Measurements from ENCODE around the gene ACAT1. TPM values are rescaled to one million over a fixed set of nuclear protein-coding genes. Genes with fewer than 3 reads are reported as not detected.
"Not testable (repeated sequence)": the region's sequence is repeated elsewhere in the genome, so short reads cannot be mapped to it uniquely, and the experiment has no call there.

Gene ACAT1
- total RNA-seq, 1 donor from 2014 or later, result 88.2 TPM

DNA sequence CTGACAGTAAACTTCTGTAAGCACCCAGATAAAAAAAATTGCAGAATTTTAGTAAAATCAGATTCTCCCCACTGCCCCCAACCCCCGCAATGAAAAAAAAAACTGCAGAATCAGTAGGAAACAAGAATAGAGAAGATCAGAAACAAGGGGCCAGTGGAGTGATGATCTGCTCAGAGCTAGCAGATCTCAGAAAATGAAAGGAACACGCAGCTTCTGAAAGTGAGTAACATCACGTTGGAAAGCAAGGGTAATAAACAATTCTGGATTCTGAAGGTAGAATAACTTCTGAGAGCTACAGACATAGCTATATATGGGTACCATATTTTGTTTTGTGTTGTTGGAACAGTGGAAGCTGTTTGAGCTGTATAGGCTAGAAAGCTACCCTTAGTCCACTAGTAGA, 23.2 kb downstream of the ACAT1 start:
- DNase-seq (ENCODE audit: low read depth, low spot score), result no peak

GRCh38 chr11:108147150-108147549, 25.8 kb downstream of the ACAT1 start:
- no peak for DNase-seq (ENCODE audit: low read depth, low spot score)

GRCh38 chr11:108148556-108148955, 27.2 kb downstream of the ACAT1 start:
- DNase-seq (ENCODE audit: low read depth, low spot score), result no peak

- DNase-seq (ENCODE audit: low read depth, low spot score), result no peak
These were observed 33.2 kb downstream of the ACAT1 start for GRCh38 chr11:108154591-108154990.

DNA sequence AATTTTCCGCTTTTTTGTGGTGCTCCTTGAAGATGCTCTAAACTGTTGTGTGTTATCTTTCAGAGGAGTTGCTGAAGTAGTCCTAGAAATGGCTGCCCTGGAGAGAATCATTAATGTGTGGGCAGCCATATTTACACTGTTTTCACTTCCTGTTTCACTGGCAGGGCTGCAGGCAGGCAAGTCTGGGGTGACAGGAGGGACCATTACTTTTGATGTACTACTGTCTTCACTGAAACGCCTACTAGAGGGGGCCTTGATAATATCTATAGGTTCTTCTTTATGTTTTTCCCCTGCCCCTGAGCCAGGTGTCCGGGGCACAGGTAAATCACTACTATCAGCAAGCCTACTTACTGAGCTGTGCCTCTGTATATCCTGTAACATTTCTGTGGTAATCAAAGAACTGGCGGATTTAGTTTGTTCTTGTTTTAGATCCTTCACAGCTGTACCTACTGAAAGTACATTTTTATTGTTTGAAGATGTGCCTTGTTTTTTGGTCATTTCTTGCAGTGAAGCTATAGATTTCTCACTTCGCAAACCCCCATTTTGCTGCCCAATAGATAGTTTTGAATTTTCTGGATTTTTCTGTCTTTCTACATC, 39.7 kb downstream of the ACAT1 start:
- no peak for DNase-seq (ENCODE audit: low read depth, low spot score)

DNA sequence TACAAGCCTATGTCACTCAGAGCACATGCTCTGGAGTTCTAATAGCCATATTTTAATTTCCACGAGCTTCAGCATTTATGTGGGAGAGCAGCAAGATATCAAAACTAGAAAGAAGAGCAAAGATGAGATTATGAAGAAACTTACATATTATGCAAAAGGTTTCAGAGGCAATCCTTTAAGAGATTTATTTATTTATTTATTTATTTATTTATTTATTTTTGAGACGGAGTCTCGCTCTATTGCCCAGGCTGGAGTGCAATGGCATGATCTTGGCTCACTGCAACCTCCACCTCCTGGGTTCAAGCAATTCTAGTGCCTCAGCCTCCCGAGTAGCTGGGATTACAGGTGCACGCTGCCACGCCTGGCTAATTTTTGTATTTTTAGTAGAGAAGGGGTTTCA, 41.5 kb downstream of the ACAT1 start:
- not testable (repeated sequence) for DNase-seq (ENCODE audit: low read depth, low spot score)

GRCh38 chr11:108167624-108168023, 46.3 kb downstream of the ACAT1 start:
- peak; percentile 1 for DNase-seq (ENCODE audit: low read depth, low spot score)

- DNase-seq (ENCODE audit: low read depth, low spot score), result no peak
These were observed 48.8 kb downstream of the ACAT1 start for GRCh38 chr11:108170184-108170583.

DNA sequence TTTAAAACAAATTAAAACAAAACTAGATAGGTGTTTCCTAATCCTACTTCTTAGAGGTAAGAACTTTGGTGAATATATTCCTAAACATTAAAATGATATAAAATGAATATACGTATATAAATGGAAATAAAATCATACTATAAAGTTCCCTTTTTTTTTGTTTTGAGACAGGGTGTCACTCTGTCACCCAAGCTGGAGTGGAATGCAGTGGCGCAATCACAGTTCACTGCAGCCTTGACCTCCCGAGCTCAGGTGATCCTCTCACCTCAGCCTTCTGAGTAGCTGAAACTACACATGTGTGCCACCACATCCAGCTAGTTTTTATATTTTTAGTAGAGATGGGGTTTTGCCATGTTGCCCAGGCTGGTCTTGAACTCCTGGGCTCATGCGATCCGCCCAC, 56.2 kb downstream of the ACAT1 start:
- no peak for DNase-seq (ENCODE audit: low read depth, low spot score)

- no peak for DNase-seq (ENCODE audit: low read depth, low spot score)
These were observed 72.4 kb downstream of the ACAT1 start for GRCh38 chr11:108193725-108194124.

DNA sequence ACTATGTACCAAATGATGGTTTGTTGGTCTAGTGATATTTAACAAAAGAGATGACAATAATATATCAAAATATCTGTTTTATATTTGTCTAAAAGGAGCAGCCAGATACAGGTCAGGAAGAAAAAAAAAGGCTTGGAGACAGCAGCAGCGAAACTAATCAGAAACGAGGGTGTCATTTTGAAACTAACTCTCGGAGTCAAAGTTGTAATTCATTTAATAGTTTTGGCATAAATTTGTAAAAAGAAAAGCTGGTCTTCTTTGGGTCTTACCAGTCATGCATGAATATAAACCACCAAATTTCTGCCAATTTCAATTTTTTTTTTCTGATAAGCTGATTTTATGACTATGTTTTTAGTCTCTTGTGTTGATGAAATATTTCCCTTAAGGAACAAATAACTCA, 75.5 kb downstream of the ACAT1 start:
- no peak for DNase-seq (ENCODE audit: low read depth, low spot score)

Other genes with a start within 250 kb of the ACAT1 start
- gene RAB39A, start 193.1 kb upstream of the ACAT1 start, total RNA-seq, result 0.07 TPM in 1 of 2 replicates, not detected in the other
- 39.5 and 41.5 TPM in 2 replicates for gene CUL5, start 112.7 kb upstream of the ACAT1 start, total RNA-seq
- gene NPAT, start 101.1 kb downstream of the ACAT1 start, total RNA-seq, result 13.0 and 16.8 TPM in 2 replicates
- 80.2 and 108 TPM in 2 replicates for gene ATM, start 101.5 kb downstream of the ACAT1 start, total RNA-seq